Smooth muscle cell of the coronary artery (primary cell): ENCODE measurements around the gene SAMD5. TPM values are rescaled to one million over a fixed set of nuclear protein-coding genes. Genes with fewer than 3 reads are reported as not detected.

Experiments used
- total RNA-seq: library from RNA; depleted of rRNA; stranded (reverse); fragments of >200 nt; gene quantifications from 2 replicates; pipeline ENCODE4 v1.2.3, GENCODE V29; 2014; ENCODE audit warnings: low replicate concordance

SAMD5 gene
- total RNA-seq = 0.08 and 0.12 TPM in 2 replicates

GRCh38 chr6:147508042-147508865 lies at the start of gene SAMD5:
Gene SAMD5 (plus strand): TSS chr6:147508690. CDS start chr6:147508929, 239 bp downstream.

